SIG-M5 treated with dmso at 0.1 percent for 504 hours (cell line): Measurements from ENCODE around the gene COX6A2.
"Not testable (repeated sequence)": the region's sequence is repeated elsewhere in the genome, so short reads cannot be mapped to it uniquely, and the experiment has no call there.

Source experiments
- DNase-seq: peaks from one replicate; lab custom pipeline; 2025; ENCODE audit not compliant: unreplicated experiment; lab: John Stamatoyannopoulos, UW

Gene COX6A2

DNA sequence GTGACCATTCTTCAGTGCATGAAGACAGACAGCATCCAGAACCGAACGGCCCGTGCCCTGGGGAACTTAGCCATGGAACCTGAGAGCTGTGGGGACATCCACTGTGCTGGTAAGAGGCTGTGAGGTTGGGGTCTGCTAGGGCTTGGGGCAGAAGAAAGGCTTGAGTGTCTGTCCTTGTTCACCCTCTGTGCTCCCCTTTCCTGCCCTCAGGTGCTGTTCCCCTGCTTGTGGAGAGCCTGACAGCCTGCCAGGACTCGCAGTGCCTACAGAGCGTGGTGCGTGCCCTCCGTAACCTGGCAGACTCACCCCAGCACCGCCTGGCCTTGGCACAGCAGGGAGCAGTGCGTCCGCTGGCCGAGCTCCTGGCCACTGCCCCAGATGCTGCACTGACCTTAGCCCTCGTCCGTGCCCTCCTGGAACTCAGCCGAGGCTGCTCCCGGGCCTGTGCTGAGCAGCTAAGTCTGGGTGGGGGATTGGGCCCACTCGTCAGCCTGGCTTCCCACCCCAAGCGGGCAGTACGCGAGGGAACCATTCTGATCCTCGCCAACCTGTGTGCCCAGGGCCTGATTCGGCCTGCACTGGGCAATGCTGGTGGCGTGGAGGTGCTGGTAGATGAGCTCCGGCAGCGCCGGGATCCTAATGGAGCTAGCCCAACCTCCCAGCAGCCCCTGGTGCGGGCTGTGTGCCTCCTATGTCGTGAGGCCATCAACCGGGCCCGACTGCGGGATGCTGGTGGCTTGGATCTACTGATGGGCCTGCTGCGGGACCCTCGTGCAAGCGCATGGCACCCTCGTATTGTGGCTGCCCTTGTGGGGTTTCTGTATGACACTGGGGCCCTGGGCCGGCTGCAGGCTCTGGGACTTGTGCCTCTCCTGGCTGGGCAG is 34.0 kb upstream of the COX6A2 start:
- DNase-seq = no peak

DNA sequence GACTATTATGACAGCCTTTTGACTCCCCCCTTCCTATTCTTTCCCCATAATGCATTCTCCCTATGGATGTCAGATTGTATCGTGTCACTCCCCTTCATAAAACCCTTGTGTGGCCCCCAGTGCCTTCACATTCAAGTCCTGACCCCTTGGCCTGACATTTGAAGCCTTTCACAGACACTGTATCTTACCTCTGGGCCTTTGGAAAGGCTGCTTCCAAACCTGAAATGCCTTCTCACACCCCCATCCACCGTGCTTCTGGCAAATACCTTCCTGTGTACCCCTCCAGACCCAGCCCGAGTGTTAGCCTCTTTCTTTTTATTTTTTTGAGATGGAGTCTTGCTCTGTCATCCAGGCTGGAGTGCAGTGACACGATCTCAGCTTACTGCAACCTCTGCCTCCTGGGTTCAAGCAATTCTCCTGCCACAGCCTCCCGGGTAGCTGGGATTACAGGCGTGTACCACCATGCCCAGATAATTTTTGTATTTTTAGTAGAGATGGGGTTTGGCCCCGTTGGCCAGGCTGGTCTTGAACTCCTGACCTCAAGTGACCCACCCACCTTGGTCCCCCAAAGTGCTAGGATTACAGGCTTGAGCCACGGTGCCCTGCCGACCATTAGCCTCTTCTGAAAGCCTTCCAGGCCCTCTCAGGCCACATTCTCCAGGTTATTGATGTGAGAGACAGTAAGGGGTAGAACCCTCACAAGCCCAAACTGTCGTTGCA is 33.2 kb upstream of the COX6A2 start:
- no peak for DNase-seq

DNA sequence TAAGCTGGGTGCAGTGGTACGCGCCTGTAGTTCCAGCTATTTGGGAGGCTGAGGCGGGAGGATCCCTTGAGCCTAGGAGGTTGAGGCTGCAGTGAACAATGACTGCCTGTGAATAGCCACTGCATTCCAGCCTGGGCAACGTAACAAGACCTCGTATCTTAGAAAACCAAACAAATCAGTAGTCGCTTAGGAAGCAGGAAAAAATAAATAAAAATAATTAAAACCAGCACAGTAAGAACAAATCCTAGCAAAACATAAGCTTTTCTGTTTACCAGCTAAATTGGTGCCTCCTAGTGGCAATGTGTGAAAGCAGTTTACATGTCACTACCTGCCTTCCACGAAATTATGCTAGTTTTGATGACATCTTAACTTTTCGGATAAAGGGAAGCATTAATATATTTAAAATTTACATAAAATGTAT is 32.4 kb upstream of the COX6A2 start:
- peak; percentile 58 for DNase-seq

DNA sequence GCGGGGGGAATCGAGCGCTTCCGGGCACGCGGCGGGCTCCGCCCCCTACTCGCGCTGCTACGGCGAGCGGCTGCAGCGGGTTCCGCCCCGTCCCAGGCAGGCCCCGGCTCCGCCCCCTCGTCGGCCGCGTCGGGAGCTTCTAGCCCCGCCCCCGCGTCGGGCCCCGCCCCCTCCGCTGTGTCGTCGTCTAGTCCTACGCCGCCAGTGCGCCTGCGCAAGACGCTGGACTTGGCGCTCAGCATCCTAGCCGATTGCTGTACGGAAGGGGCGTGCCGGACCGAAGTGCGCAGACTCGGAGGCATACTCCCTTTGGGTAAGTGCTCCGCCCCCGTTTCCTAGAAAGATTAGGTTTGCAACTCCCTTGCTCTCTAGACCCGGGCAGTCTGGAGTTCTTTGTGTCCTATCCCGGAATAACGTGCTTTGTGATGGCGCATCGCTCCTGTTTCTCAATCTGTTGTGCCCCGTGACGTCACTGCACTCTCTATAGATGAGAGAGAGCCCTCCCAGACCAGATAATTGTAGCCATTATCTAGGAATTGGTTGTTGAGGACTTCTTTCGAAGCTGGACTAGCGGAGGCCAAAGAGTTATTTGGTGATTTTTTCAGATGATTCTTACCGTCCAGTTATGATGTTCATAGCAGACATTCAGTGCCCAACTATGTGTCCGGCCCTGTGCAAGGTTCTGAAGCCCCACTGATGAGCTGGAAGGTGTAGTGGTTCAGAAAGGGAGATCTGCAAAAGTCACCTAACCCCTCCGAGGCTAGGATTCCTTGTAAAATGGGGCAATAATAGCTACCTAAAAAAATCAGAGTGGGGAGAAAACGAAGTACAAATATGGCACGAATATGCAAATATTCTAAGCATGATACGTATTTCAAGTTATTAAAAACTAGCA is 31.8 kb upstream of the COX6A2 start:
- DNase-seq = peak; percentile 97

DNA sequence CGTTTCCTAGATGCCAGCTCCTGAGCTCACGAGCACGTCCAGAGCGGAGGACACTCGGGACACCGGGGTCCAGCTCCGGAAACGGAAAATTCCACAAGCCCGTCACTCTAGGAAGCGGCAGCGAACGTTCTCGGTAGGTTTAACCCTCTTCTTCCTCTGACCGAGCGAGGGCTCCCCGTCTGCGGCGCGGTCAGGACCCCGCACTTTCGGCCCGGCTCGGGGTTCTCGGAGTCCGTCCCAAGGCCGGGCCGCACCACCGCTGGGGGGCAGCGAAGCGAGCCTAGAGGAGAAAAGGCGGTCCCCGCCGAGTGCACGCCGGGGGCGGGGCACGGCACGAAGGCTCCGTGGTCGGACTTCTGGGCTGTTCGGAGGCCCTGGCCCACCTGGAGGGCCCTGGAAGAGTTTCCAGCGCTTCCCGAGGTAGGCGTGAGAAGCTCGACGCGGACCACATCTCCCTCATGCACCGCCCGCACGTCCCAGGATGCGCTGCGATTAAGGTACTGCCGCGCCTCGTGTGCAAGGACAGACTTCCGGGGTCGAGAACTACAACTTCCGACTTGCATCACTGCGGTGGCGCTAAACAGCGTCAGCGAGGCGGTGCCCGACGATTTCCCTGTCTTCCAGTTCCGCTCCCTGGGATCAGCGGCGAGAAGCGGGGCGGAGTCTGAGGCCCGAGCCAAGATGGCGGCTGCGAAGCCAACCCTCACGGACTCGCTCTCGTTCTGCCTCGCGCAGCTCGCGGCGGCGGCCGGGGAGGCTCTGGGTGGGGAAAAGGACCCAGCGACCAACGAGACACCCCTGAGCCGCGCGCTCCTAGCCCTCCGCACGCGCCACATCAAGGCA is 30.9 kb upstream of the COX6A2 start, which contains the start of gene ARMC5:
TSS of gene ARMC5 (plus strand) at position 658 of the 843 bp plus-strand sequence. CDS start at position 682, 24 bp downstream.
- DNase-seq = peak; percentile 97

DNA sequence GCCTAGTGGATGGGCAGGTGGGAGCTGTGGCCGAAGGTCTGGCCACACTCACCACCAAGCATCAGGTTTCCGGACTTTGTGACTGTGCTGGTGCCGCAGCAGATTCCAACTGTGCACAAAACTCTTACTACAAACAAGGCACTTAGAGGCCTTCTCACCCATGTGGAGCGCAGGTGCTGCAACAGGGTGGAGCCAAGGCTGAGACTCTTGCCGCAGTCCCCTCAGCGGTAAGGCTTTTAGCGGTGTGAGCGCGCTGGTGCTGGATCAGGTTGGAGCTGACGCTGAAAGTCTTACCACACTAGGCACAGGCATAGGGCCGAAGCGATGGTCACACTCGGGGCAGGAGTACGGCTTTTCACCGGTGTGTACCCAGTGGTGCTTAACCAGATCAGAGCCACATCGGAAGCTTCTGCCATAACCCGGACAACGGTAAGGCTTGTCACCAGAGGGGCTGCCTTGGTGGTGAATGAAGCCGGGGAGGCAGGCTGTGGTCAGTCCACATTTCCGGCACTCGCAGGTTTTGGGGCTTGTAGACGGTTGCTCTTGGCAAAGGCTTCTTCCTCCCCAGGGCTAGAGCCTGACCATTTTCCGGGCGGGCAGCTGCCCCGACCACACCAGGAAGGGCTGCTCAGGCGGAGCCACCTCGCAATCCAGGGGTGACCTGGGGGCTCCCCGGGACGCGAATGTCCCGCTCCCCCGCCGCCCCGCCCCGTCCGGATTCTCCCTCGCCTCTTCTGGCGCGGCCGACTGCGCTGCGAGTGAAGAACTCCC is 30.1 kb upstream of the COX6A2 start:
- peak; percentile 55 for DNase-seq

DNA sequence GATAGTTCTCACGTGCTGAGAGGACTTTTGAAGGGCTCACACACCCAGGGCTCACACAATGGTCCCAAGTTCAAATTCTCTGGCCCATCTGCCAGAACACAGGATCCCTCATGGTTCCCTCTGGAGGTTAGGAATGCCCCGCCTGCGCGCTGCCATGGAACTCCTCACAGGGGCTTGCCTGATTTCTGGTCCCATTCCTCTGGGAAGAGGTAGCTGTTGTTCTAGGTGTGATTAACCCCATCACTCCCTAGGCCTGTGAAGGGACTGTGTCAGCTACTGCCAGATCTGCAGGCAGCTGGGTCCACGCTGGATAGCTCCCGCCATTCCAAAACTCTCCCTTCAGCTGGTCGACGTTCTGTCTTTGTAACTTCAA is 28.8 kb upstream of the COX6A2 start:
- DNase-seq = no peak

DNA sequence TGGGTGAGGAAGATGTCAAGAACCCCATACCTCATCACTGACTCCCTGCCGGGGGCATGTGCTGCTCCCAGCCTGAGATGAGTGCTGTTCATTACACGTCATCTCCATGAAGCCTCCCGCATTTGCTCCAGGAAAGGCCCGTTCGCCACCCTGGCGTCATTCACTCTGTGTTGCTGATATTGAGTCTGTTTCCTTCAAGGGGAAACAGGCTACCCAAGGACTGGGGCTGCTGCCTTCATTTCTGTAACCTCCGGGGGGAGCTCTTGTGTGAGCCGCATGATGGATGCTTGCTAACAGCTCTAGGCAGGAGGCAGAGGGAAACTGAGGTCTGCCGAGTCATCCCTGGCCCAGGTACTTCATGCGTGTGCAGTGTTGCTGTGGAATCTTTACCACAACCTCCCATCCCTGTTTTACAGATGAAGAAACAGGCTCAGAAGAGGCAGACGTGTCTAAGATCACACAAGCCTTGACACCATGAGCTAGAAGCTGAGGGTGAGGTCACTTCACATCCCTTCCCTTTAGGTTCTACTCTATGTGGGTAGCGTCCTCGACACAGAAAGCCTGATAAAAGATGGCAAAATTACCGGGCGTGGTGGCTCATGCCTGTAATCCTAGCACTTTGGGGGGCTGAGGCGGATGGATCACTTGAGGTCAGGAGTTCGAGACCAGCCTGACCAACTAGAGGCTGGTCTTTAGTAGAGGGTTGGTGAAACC is 27.6 kb upstream of the COX6A2 start:
- peak; percentile 52 for DNase-seq

DNA sequence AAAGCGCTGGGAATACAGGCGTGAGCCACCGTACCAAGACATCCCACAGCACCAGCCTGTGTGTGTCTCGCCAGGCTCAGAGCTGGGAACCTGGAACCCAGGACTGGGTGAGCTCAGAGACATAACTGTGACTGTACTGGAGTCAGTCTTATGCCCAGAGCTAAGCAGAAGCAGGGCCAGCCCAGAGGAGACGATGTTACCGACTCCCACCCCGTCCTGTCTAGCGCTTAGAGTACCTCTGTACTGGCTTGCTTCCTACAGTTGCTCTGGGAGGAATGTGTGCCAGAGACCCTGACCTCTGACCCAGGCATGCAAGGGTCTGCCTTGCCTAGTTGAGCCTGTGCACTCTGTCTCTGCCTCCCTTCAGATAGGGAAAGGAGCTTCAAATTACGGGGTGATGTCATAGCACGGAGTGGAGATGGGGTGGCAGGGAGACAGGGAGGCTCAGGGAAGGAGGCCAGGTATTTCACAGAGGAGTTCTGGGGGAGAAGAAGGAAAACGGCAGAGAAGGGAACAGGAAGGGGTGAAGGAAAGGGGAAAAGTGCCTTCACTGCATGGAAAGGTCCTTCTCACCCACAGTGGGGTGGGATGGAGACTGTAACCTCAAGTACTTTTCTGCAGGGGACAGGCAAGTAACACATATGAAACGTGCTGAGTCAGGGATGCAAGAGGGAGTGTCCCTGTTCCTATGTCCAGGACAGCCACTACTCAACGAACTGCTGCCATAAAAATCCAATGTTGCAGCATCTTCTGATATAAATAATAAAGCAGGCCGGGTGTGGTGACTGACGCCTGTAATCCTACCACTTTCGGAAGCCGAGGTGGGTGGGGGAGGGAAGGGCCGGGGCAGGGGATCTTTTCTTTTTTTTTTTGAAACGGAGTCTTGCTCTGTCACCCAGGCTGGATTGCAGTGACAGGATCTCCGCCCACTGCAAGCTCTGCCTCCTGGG is 25.4 kb upstream of the COX6A2 start:
- no peak for DNase-seq

DNA sequence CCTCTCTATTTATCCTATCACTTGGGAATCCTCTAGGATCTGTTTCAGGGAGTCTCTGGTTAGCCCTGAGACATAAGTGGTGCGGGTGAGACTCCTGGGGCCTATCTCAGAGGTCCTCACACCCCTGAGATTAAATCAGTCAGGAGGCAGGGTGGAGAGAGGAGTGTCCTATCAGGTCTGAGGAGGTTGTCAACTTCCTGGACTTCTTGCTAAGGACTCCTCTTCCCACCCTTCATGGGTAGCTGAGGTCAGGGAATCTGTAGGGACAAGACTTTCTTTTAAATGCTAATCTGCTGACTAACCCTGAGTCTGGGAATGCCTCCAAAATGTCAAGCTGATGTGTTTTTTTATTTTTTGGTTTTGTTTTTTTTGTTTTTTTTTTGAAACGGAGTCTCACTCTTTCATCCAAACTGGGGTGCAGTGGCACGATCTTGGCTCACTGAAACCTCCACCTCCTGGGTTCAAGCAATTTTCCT is 24.5 kb upstream of the COX6A2 start:
- DNase-seq = no peak

DNA sequence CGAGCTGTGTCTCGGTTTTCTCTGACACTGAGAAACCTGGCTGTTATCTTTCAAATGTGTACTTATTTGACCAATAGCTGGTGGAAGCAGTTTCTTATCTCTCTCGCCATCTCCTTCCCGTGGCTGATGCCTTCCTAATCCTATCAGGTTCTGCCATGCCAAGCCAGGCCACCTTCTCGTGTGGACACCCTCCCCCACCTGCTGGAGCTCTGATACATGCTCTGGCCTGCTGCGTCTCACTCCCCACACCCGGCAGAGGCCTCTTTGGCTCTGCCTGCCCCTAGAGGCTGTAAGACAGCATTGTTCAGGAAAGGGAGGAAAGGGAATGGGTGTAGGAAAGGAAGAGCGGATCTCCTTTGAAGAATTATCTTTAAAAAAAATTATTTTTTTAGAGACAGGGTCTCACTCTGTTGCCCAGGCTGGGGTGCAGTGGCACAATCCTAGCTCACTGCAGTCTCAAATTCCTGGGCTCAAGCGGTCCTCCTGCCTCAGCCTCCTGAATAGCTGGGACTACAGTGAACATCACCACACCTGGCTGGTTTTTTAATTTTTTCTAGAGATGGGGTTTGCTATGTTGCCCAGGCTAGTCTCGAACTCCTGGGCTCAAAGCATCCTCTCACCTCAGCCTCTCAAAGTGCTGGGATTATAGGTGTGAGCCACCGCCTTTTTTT is 23.7 kb upstream of the COX6A2 start:
- peak; percentile 59 for DNase-seq

DNA sequence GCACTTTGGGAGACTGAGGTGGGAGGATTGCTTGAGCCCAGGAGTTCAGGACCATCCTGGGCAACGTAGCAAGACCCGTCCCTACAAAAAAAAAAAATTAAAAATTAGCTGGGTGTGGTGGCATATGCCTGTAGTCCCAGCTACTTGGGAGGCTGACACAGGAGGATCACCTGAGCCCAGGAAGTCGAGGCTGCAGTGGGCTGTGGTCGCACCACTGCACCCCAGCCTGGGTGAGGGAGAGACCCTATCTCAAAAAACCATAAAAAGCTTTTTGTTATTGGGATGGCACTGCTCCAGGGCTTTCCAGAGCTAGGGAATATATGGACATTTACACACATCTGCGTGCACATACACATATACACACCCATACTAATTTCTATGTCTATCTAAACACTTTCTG is 23.0 kb upstream of the COX6A2 start:
- DNase-seq = no peak

DNA sequence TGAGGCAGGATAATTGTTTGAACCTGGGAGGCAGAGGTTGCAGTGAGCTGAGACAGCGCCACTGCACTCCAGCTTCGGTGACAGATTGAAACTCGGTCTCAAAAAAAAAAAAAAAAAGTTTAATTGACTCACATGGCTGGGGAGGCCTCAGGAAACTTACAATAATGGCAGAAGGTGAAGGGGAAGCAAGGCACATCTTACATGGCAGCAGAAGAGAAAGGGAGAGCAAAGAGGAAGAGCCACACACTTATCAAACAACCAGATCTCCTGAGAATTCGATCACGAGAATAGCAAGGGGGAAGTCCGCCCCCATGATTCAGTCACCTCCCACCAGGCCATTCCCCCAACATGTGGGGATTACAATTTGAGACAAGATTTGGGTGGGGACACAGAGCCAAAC is 17.8 kb upstream of the COX6A2 start:
- DNase-seq = not testable (repeated sequence)

DNA sequence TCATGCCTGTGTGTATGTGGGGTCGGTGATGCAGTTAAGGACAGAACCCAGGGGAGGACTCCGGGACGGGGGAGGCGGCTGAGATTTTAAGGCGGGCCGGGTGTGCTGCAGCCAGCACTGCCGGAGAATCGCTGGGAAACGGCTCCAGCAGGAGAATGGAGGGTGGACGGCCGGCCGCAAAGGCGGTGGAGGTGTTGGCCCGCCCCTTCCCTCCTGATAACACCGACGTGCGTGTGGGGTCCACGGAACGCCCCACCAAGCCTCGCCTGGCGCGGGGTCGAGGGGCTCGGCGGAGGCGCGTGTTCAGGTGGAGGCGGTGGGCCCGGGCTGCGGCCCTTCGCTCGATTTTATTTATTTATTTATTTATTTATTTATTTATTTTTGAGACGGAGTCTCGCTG is 13.8 kb upstream of the COX6A2 start:
- no peak for DNase-seq

DNA sequence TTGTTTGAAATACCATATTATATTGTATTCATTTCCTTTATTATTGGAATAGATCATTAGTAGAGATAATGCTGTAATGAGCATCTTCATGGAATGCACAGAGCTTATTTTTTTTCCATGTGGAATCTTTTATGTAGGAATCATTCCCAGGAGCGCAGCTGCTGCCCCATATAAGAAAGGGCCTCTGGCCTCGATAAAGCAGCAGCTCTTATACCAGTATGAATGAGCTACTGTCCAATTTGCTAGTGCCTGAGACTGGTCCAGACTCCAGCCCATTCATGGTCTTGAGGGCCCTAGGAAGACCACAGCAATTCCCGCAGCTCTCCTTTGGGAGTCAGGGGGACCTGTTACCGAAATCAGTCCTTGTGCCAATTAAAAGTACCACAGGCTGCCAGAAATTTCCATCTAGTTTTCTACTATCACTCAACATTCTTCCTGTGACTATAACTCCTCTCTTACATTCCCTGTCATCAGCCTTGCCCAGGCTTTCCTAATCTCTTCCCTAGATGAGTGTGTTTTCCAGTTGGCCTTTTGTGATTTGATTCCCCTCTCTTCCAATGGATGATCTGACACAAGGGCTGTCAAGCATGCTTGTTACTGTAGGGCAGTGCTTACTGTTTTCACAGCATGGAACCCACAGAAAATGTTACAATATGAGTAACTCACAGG is 12.5 kb upstream of the COX6A2 start:
- DNase-seq = no peak

DNA sequence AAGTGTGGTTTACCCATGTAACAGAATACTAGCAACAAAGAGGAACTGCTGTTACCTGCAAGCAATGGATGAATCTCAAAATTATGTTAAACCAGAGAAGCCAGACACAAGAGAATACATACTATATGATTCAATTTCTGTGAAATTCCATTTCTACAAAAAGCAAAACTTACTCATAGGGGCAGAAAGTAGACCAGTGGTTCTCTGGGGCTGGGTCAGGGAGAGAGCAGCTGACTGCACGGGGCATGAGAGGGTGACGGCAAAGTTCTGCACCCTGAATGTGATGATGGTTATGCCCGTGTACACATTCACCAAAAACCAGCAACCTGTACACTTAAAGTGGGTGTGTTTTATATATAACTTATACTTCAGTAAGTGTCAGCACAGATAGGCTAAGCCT is 11.4 kb upstream of the COX6A2 start:
- DNase-seq = no peak

DNA sequence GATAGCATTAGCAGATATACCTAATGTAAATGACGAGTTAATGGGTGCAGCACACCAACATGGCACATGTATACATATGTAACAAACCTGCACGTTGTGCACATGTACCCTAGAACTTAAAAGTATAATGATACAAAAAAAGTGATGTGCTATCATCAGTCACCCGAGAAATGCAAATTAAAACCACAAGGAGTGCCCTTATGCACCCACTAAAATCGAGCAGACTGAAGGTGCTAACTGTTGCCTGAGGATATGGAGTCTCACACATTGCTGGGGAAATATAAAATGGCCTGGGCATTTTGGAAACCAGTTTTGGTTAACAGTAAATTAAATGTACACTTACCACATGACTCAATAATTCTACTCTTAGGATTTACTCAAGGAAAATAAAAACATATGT is 10.9 kb upstream of the COX6A2 start:
- not testable (repeated sequence) for DNase-seq
